GM12878 (cell line): ENCODE data around the gene ASH1L. TPM values are rescaled to one million over a fixed set of nuclear protein-coding genes. Genes with fewer than 3 reads are reported as not detected.

ENCODE experiments used
- ATAC-seq: fragments of 200-7000 bp; cut with Tn5 transposase; 3 replicates; pipeline ENCODE4 v1.9.1; 2020; ENCODE audit warnings: mild to moderate bottlenecking, moderate library complexity
- BruUV-seq: library from RNA; stranded (reverse); fragments of 400-500 nt; replicated peaks from 2 replicates; lab custom pipeline; 2021; lab: Mats Ljungman, UMichigan
- CTCF ChIA-PET: fragments of 300-600 bp; sonication (Branson Sonifier 250); formaldehyde crosslinking; extraction: SDS; loops from one replicate; lab custom pipeline; 2021; ENCODE audit warnings: inconsistent platforms; lab: Yijun Ruan, JAX
- POLR2A ChIA-PET: fragments of 350-600 bp; formaldehyde crosslinking; extraction: SDS; loops from one replicate; lab custom pipeline; 2021; ENCODE audit warnings: inconsistent platforms; lab: Charles Lee
- RAD21 ChIA-PET: fragments of 300-600 bp; sonication (Branson Sonifier 250); formaldehyde crosslinking; loops from one replicate; lab custom pipeline; 2023; ENCODE audit warnings: antibody characterized with exemption; ENCODE audit not compliant: unreplicated experiment; lab: Charles Lee
- SMC1A ChIA-PET: fragments of 300-600 bp; sonication (Branson Sonifier 250); formaldehyde crosslinking; loops from one replicate; lab custom pipeline; 2023; ENCODE audit not compliant: unreplicated experiment, uncharacterized antibody; lab: Charles Lee
- DNase-seq: peaks from one replicate; pipeline ENCODE4 v3.0.0-alpha.2; 2011; ENCODE audit warnings: low read depth, low spot score
- FAIRE-seq: peaks from 3 replicates; lab custom pipeline; 2011; peaks lifted over from hg19 to GRCh38; lab: Jason Lieb, UNC
- H2AFZ ChIP-seq: 2 replicates; pipeline ENCODE4 v1.6.0; 2011; ENCODE audit warnings: low read depth, low read length, control low read depth; ENCODE audit not compliant: control insufficient read depth
- H3K27ac ChIP-seq: 2 replicates; pipeline ENCODE4 v1.5.1; 2011; ENCODE audit warnings: control low read depth; ENCODE audit not compliant: control insufficient read depth, insufficient read depth
- H3K27me3 ChIP-seq, 2 experiments: replicated peaks in 1 of 2; 2 replicates each; pipeline versions ENCODE4 v1.6.0 to v1.6.1; 2011; ENCODE audit warnings: low read length in 1 of 2; ENCODE audit not compliant: control insufficient read depth in 2 of 2, insufficient read depth in 2 of 2
- H3K36me3 ChIP-seq, 2 experiments: 2 replicates each; pipeline ENCODE4 v1.5.1; 2011; ENCODE audit warnings: low read length in 1 of 2; ENCODE audit not compliant: control insufficient read depth in 2 of 2, insufficient read depth in 2 of 2
- H3K4me1 ChIP-seq: 2 replicates; pipeline ENCODE4 v1.6.1; 2011; ENCODE audit warnings: mild to moderate bottlenecking, low read length, moderate library complexity, mixed read lengths; ENCODE audit not compliant: control insufficient read depth, insufficient read depth
- H3K4me2 ChIP-seq: 2 replicates; pipeline ENCODE4 v1.6.0; 2011; ENCODE audit warnings: control low read depth; ENCODE audit not compliant: control insufficient read depth, insufficient read depth
- H3K4me3 ChIP-seq: fragments of 200-600 bp; sonication (generic); 2 replicates; pipeline ENCODE4 v1.5.1; 2016
- H3K79me2 ChIP-seq: 2 replicates; pipeline ENCODE4 v1.6.0; 2011; ENCODE audit warnings: low read length; ENCODE audit not compliant: control insufficient read depth, insufficient read depth
- H3K9ac ChIP-seq: 2 replicates; pipeline ENCODE4 v1.8.0; 2011; ENCODE audit warnings: low read length, control low read depth, mixed read lengths; ENCODE audit not compliant: control insufficient read depth, insufficient read depth
- H3K9me3 ChIP-seq: replicated peaks from 3 replicates; pipeline ENCODE4 v1.5.1; 2011; ENCODE audit warnings: mild to moderate bottlenecking, low read length; ENCODE audit not compliant: control insufficient read depth, insufficient read depth
- H4K20me1 ChIP-seq: 2 replicates; pipeline ENCODE4 v1.6.0; 2011; ENCODE audit not compliant: control insufficient read depth, insufficient read depth
- CBX5 ChIP-seq: sonication (generic); IDR thresholded peaks from 2 replicates; pipeline ENCODE4 v1.6.1; 2016; ENCODE audit warnings: low read depth, moderate library complexity, mild to moderate bottlenecking, inconsistent platforms
- CEBPB ChIP-seq, 2 experiments: fragments of 150-350 bp in 1 of 2; IDR thresholded peaks; 2 replicates each; pipeline ENCODE4 v1.6.1; 2012 to 2014; ENCODE audit warnings: low read depth in 2 of 2, low read length in 2 of 2, borderline replicate concordance in 1 of 2, inconsistent platforms in 1 of 2
- CHD1 ChIP-seq: IDR thresholded peaks from 2 replicates; pipeline ENCODE4 v1.6.1; 2012; ENCODE audit warnings: low read depth, low read length, improper control_type of control experiment
- ELK1 ChIP-seq: IDR thresholded peaks from 2 replicates; pipeline ENCODE4 v1.6.1; 2012; ENCODE audit warnings: low read depth, low read length, improper control_type of control experiment
- GABPA ChIP-seq: IDR thresholded peaks from 2 replicates; pipeline ENCODE4 v1.6.1; 2014; ENCODE audit warnings: antibody characterized with exemption, low read depth, mild to moderate bottlenecking, inconsistent platforms
- SMAD1 ChIP-seq: fragments of 450-650 bp; IDR thresholded peaks from 2 replicates; pipeline ENCODE4 v1.6.1; 2018; ENCODE audit warnings: mild to moderate bottlenecking, low read depth; ENCODE audit not compliant: partially characterized antibody
- USF2 ChIP-seq: IDR thresholded peaks from 2 replicates; pipeline ENCODE4 v1.6.1; 2011; ENCODE audit warnings: low read depth, low read length, improper control_type of control experiment, borderline replicate concordance
- WGBS: methylation state at CpG from one replicate; pipeline ENCODE4 v1.1.6; 2016; ENCODE audit warnings: low lambda C conversion rate; ENCODE audit not compliant: insufficient replicate concordance, insufficient coverage; ENCODE audit errors: missing lambda C conversion rate; 5-methylcytosine and 5-hydroxymethylcytosine counted together
- in situ Hi-C: fragments of 300-500 bp; cut with MboI; formaldehyde crosslinking; loops from 9 replicates; pipeline ENCODE4 v1.14.3; 2018; ENCODE audit warnings: mixed read lengths
- intact Hi-C: fragments of 100-400 bp; cut with micrococcal nuclease; formaldehyde crosslinking; loops from one replicate; pipeline ENCODE4 v1.14.2; 2022; ENCODE audit not compliant: unreplicated experiment
- polyA plus RNA-seq, 11 experiments: library from polyadenylated mRNA; depleted of rRNA in 4 of 11; unstranded in 6 of 11; stranded (reverse) in 5 of 11; fragments of >200 nt; fragmentation: Nextera tagmentation in 4 of 11; fragmentation: Illumina TruSeq in 1 of 11; extraction: Ambion mirVana in 4 of 11; extraction: Trizol in 1 of 11; gene quantifications; 1 replicate in 1 of 11; 2 replicates in 10 of 11; pipeline versions ENCODE4 v1.2.1 to v1.2.3, GENCODE V29; 2011 to 2016; ENCODE audit warnings: inconsistent platforms in 2 of 11, missing spikeins in 2 of 11, low read depth in 1 of 11
- total RNA-seq, 4 experiments: library from RNA; depleted of rRNA in 3 of 4; stranded (reverse); fragments of >200 nt in 3 of 4; fragmentation: Illumina TruSeq in 1 of 4; extraction: Trizol in 1 of 4; gene quantifications; 2 replicates each; pipeline versions ENCODE4 v1.2.1 to v1.2.3, GENCODE V29; 2013 to 2021

The ASH1L gene
- total and polyA plus RNA-seq, 10 of the 15 experiments (the other 5 are each of a cell fraction or from before 2014, with no cell fraction given) = 1.7 to 23.9 (median 16.6) TPM

GRCh38 chr1:155527677-155528076 lies 34.9 kb downstream of the ASH1L start (continued):
- TF ChIP-seq USF2 (no peak), CBX5 (no peak), ELK1 (no peak), GABPA (no peak), CEBPB (IDR thresholded peaks at IDR 0.05; ENCODE audit: borderline replicate concordance in 1 of 2, low read depth in 2 of 2, low read length in 2 of 2) (no peak)

- TF ChIP-seq CHD1 (no peak), SMAD1 (no peak)
- TF ChIP-seq, all 136 proteins: peak for 0
- in situ Hi-C loops (no loop called here), intact Hi-C loops (no loop called here)
- RAD21 ChIA-PET = no interaction called here
- Histone ChIP-seq H3K79me2 (peaks cover 85% of the 10 kb centered on the region), H3K4me2 (no peak overlapping the region), H2AFZ (no peak overlapping the region), H3K27ac (no peak overlapping the region), H3K27me3 (no peaks in the 10 kb centered on the region), H4K20me1 (no peaks in the 10 kb centered on the region), H3K36me3 (no peaks in the 10 kb centered on the region; a peak in 3 of 4 replicates), H3K4me3 (no peak overlapping the region), H3K4me1 (peaks cover 21% of the 10 kb centered on the region), H3K9me3 (no peaks in the 10 kb centered on the region), H3K9ac (no peak overlapping the region)
- DNase-seq = no peak
- POLR2A ChIA-PET = interaction anchor here (0.9 kb wide), 1 partner anchor 13 kb away, joined by 3 read pairs; no protein-coding TSS in a partner anchor
- SMC1A ChIA-PET = interaction anchor here (0.9 to 1.0 kb wide), 3 partner anchors 14 to 66 kb away, joined by 3 to 4 read pairs (median 3); no protein-coding TSS in a partner anchor
- no TSS peak for BruUV-seq
- FAIRE-seq = no peak
- WGBS = 94% methylated on average over 1 of the region's 1 CpG
- ATAC-seq = no peak
- CTCF ChIA-PET = interaction anchor here (1.2 to 2.8 kb wide), 3 partner anchors 9 to 30 kb away, joined by 3 to 8 read pairs (median 8); no protein-coding TSS in a partner anchor
Measured at GRCh38 chr1:155526356-155526755, 36.2 kb downstream of the ASH1L start.
